Ishikawa (cell line): Measurements from ENCODE around the gene CD99L2.

Experiments
- CEBPB ChIP-seq: IDR thresholded peaks from 2 replicates; pipeline ENCODE4 v1.6.1; 2012
- CREB1 ChIP-seq: IDR thresholded peaks from 2 replicates; pipeline ENCODE4 v1.6.1; 2012; ENCODE audit warnings: low read depth
- EGR1 ChIP-seq: IDR thresholded peaks from 2 replicates; pipeline ENCODE4 v1.6.1; 2012
- EP300 ChIP-seq: IDR thresholded peaks from 2 replicates; pipeline ENCODE4 v1.6.1; 2012; ENCODE audit warnings: borderline replicate concordance
- FOXM1 ChIP-seq: IDR thresholded peaks from 2 replicates; pipeline ENCODE4 v1.6.1; 2012; ENCODE audit warnings: low read depth, borderline replicate concordance
- NFIC ChIP-seq: IDR thresholded peaks from 2 replicates; pipeline ENCODE4 v1.6.1; 2012
- RAD21 ChIP-seq: IDR thresholded peaks from 2 replicates; pipeline ENCODE4 v1.6.1; 2012; ENCODE audit warnings: low read depth
- TAF1 ChIP-seq: IDR thresholded peaks from 2 replicates; pipeline ENCODE4 v1.6.1; 2012; ENCODE audit warnings: low read depth, mild to moderate bottlenecking
- TCF12 ChIP-seq: IDR thresholded peaks from 2 replicates; pipeline ENCODE4 v1.6.1; 2012; ENCODE audit warnings: low read depth
- TEAD4 ChIP-seq: IDR thresholded peaks from 2 replicates; pipeline ENCODE4 v1.6.1; 2012
- YY1 ChIP-seq: IDR thresholded peaks from 2 replicates; pipeline ENCODE4 v1.6.1; 2012; ENCODE audit warnings: low read depth
- ZBTB7A ChIP-seq: IDR thresholded peaks from 2 replicates; pipeline ENCODE4 v1.6.1; 2012; ENCODE audit warnings: low read depth
- TF ChIP-seq, protein P1 (sequence below): IDR thresholded peaks from 2 replicates; pipeline ENCODE4 v1.6.1; 2012; ENCODE audit warnings: low read depth, mild to moderate bottlenecking
- TF ChIP-seq, protein P2 (sequence below): IDR thresholded peaks from 2 replicates; pipeline ENCODE4 v1.6.1; 2012
- TF ChIP-seq, protein P3 (sequence below): IDR thresholded peaks from 2 replicates; pipeline ENCODE4 v1.6.1; 2012

The CD99L2 gene

DNA sequence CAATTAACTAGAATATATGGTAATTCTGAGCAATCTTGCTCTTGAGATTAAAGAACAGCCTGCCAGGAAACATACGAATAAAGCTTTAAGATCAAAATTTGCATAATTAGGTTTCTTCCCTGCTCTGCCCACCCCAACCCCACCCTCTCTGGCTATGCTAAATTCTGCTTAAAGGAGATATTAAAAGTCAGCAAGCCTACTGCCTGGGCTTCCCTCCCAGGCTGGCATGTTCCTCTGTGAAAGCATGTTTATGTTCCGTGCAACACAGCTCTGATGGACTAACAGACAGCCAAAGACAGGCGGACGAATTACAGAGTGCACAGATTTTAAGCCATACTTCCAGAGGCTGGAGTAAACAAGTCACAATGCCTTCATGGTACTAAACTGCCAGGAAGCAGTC, 28.4 kb downstream of the CD99L2 start:
- TF ChIP-seq CREB1, result no peak

DNA sequence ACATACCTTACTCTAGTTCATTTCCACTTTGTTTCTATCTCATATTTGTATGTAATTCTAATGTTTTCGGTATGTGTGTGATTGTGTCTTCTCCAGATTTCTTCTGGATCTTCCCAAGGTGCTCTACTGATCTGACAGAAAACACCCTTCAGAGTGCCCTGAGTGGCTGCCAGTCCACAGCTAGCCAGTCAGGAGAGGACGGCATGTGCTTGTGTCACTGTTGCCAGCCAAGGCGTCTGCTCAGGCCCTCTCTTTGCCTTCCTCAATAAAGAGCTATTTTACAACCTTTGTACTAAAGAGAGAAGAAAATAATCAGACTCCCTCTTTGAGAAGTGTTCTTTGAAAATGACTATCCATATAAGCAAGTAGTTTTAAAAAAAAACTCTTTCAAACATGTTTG, 29.0 kb downstream of the CD99L2 start:
- TF ChIP-seq EGR1 (no peak), TAF1 (no peak), ZBTB7A (no peak), TCF12 (no peak), NFIC (no peak), YY1 (no peak), CEBPB (no peak), TEAD4 (no peak), EP300 (no peak), RAD21 (no peak), FOXM1 (no peak), CREB1 (no peak)
- TF ChIP-seq, protein P1, sequence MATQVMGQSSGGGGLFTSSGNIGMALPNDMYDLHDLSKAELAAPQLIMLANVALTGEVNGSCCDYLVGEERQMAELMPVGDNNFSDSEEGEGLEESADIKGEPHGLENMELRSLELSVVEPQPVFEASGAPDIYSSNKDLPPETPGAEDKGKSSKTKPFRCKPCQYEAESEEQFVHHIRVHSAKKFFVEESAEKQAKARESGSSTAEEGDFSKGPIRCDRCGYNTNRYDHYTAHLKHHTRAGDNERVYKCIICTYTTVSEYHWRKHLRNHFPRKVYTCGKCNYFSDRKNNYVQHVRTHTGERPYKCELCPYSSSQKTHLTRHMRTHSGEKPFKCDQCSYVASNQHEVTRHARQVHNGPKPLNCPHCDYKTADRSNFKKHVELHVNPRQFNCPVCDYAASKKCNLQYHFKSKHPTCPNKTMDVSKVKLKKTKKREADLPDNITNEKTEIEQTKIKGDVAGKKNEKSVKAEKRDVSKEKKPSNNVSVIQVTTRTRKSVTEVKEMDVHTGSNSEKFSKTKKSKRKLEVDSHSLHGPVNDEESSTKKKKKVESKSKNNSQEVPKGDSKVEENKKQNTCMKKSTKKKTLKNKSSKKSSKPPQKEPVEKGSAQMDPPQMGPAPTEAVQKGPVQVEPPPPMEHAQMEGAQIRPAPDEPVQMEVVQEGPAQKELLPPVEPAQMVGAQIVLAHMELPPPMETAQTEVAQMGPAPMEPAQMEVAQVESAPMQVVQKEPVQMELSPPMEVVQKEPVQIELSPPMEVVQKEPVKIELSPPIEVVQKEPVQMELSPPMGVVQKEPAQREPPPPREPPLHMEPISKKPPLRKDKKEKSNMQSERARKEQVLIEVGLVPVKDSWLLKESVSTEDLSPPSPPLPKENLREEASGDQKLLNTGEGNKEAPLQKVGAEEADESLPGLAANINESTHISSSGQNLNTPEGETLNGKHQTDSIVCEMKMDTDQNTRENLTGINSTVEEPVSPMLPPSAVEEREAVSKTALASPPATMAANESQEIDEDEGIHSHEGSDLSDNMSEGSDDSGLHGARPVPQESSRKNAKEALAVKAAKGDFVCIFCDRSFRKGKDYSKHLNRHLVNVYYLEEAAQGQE, result no peak
- TF ChIP-seq, protein P2, sequence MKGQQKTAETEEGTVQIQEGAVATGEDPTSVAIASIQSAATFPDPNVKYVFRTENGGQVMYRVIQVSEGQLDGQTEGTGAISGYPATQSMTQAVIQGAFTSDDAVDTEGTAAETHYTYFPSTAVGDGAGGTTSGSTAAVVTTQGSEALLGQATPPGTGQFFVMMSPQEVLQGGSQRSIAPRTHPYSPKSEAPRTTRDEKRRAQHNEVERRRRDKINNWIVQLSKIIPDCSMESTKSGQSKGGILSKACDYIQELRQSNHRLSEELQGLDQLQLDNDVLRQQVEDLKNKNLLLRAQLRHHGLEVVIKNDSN, result no peak
- TF ChIP-seq, protein P3, sequence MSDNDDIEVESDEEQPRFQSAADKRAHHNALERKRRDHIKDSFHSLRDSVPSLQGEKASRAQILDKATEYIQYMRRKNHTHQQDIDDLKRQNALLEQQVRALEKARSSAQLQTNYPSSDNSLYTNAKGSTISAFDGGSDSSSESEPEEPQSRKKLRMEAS, result no peak

DNA sequence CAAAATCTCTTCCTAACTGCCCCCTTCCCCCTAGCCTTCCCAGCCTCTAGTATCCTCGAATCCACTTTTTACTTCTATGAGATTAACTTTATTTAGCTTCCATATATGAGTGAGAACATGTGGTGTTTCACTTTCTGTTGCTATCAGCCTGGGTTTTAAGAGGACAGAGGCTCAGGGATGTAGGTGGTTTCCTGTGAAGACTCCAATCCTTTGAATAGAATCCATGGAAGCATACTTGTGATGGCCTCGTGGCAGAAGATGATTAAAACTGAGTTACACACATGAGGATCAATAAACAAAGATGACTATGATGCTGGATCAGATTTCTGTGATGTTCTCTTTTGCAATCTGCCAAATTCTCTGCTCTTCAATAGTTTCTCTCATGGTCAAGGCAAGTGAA, 29.8 kb downstream of the CD99L2 start:
- TF ChIP-seq TAF1, result no peak
- TF ChIP-seq, protein P2, result no peak
- no peak for TF ChIP-seq NFIC

DNA sequence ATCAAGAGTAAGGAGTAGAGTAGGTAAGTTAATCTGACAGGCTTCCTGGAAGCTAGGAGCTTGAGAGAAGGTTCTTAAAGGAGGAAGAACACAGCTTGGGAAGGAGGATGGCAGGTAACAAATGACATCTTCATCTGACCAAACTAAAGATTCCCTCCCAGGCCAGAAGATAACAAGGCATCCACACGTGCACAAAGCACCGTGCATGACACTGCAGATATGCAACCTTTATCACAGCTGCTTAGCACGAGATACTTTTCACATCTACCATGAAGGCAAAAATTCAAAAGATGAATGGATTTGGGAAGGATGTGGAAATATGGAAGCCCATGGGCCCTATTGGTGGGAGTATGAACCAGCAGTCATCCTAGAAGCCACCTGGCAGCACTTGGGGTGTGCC, 34.3 kb downstream of the CD99L2 start:
- TF ChIP-seq, protein P3, result no peak
- TF ChIP-seq TCF12 (no peak), CEBPB (no peak), FOXM1 (no peak), RAD21 (no peak), TEAD4 (no peak), EP300 (no peak), ZBTB7A (no peak), EGR1 (no peak), TAF1 (no peak), CREB1 (no peak), NFIC (no peak), YY1 (no peak)
- TF ChIP-seq, protein P2, result no peak
- TF ChIP-seq, protein P1, result no peak

DNA sequence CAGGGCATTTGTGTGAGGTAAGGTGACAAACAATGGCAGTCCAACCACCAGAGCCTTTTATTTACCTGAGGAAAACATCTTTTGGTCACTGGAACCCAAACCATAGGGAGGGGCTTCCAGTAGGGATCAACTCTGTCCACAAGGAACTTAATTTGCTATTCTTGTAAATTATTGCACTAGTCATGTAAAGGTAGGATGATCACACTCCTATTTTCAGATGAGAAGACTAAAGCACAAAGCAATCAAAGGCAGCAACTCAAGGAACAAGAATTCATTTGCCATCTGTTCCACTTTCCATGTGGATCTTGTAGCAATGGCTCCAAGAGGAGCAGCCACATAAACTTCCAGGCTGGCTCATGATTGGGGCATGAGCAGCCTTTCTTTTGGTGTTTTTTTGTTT, 35.3 kb downstream of the CD99L2 start:
- TF ChIP-seq EP300, result no peak
- no peak for TF ChIP-seq NFIC
- TF ChIP-seq, protein P1, result no peak
- TF ChIP-seq CREB1, result no peak
- no peak for TF ChIP-seq YY1
- TF ChIP-seq FOXM1, result no peak
- TF ChIP-seq EGR1, result no peak
- TF ChIP-seq, protein P2, result no peak
- no peak for TF ChIP-seq ZBTB7A
